Endodermal cell (in vitro differentiated cells): ENCODE data around the gene KIRREL3. TPM values are rescaled to one million over a fixed set of nuclear protein-coding genes. Genes with fewer than 3 reads are reported as not detected.

ENCODE experiments used
- DNase-seq: peaks from one replicate; pipeline ENCODE4 v3.0.0-alpha.2; 2017
- H3K27ac ChIP-seq: 2 replicates; pipeline ENCODE4 v1.5.1; 2013; ENCODE audit warnings: mild to moderate bottlenecking, low read depth, low read length, moderate library complexity
- H3K27me3 ChIP-seq: 2 replicates; pipeline ENCODE4 v1.6.1; 2013; ENCODE audit warnings: mild to moderate bottlenecking, low read length, moderate library complexity; ENCODE audit not compliant: insufficient read depth, control insufficient read depth, poor library complexity, severe bottlenecking
- H3K36me3 ChIP-seq: 2 replicates; pipeline ENCODE4 v1.7.0; 2013; ENCODE audit warnings: mild to moderate bottlenecking, low read length, moderate library complexity; ENCODE audit not compliant: control insufficient read depth, insufficient read depth
- H3K4me1 ChIP-seq: one replicate; pipeline ENCODE4 v1.7.0; 2013; ENCODE audit warnings: low read length; ENCODE audit not compliant: control insufficient read depth, insufficient read depth
- H3K4me3 ChIP-seq: 2 replicates; pipeline ENCODE4 v1.5.1; 2013; ENCODE audit warnings: mild to moderate bottlenecking, low read length, moderate library complexity
- H3K9ac ChIP-seq: 2 replicates; pipeline ENCODE4 v1.6.1; 2013; ENCODE audit warnings: mild to moderate bottlenecking, low read length, moderate library complexity; ENCODE audit not compliant: poor library complexity, severe bottlenecking; ENCODE audit errors: extremely low read depth
- H3K9me3 ChIP-seq: 2 replicates; pipeline ENCODE4 v1.6.1; 2013; ENCODE audit warnings: mild to moderate bottlenecking, low read length, moderate library complexity; ENCODE audit not compliant: control insufficient read depth
- H3K27ac Mint-ChIP-seq: 2 replicates; pipeline ENCODE4 v1.8.0; 2020; ENCODE audit warnings: mixed read lengths
- H3K27me3 Mint-ChIP-seq: 2 replicates; pipeline ENCODE4 v1.8.0; 2021; ENCODE audit warnings: mild to moderate bottlenecking, mixed read lengths; ENCODE audit not compliant: insufficient read depth
- H3K36me3 Mint-ChIP-seq: 2 replicates; pipeline ENCODE4 v1.8.0; 2020; ENCODE audit warnings: low read depth, mixed read lengths
- H3K4me1 Mint-ChIP-seq: 2 replicates; pipeline ENCODE4 v1.8.0; 2020; ENCODE audit warnings: mixed read lengths
- H3K4me3 Mint-ChIP-seq: 2 replicates; pipeline ENCODE4 v1.8.0; 2020; ENCODE audit warnings: mild to moderate bottlenecking, moderate library complexity, mixed read lengths
- H3K9me3 Mint-ChIP-seq: 2 replicates; pipeline ENCODE4 v1.8.0; 2020; ENCODE audit warnings: mild to moderate bottlenecking, mixed read lengths
- WGBS, 2 experiments: methylation state at CpG; one replicate each; pipeline versions ENCODE4 v1.1.5 to v1.1.7; 2013; ENCODE audit warnings: missing lambda C conversion rate in 2 of 2, mixed read lengths in 1 of 2; ENCODE audit not compliant: insufficient coverage in 1 of 2, insufficient read length in 1 of 2; 5-methylcytosine and 5-hydroxymethylcytosine counted together
- total RNA-seq, 2 donors: library from RNA; stranded (reverse); fragmentation: NEBNext Ultra II Directional in 1 of 2; extraction: Animal tissue kit (Norgen Biotek cat#: 25700) in 1 of 2; gene quantifications; 2 replicates in 1 of 2; 3 replicates in 1 of 2; pipeline ENCODE4 v1.2.1, GENCODE V29; 2021
- TF ChIP-seq, protein P1 (sequence below): fragments of 200-600 bp; sonication (generic); conservative IDR thresholded peaks from 2 replicates; pipeline ENCODE4 v1.5.0; 2021; ENCODE audit warnings: antibody characterized with exemption, mild to moderate bottlenecking

The KIRREL3 gene
- total RNA-seq, 2 donors from 2014 or later: 1.1 to 1.4 TPM

DNA sequence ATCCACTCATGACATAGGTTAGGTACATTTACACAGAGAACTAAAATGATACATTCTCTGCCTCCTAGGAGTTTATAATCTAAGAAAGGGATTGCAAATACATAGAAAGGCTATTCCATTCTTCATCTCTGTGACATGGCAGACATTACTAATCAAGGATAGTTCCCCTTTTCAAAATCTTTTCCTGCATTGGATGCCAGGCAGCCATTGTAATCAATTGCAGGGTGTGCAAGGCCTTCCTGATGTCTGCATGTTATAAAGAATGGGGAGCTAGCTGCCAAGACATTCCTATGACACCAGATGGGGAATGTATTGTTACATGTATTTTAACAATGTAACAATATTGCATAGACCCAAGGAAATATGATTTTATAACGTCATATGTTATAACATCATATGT lies 82.0 kb downstream of the KIRREL3 start:
- no peak overlapping the region for H3K4me3 ChIP-seq
- no peak overlapping the region for H3K9ac ChIP-seq
- WGBS, 2 experiments: no CpG with 5 or more reads among the region's 1 CpG
- no peaks in the 10 kb centered on the region for H3K27me3 ChIP-seq
- H3K27ac ChIP-seq: no peak overlapping the region
- no peak for DNase-seq
- no peaks in the 10 kb centered on the region for H3K4me1 Mint-ChIP-seq
- H3K27me3 Mint-ChIP-seq: no peaks in the 10 kb centered on the region
- H3K4me3 Mint-ChIP-seq: no peak overlapping the region
- H3K9me3 ChIP-seq: no peaks in the 10 kb centered on the region
- H3K36me3 ChIP-seq: no peaks in the 10 kb centered on the region
- TF ChIP-seq, protein P1, sequence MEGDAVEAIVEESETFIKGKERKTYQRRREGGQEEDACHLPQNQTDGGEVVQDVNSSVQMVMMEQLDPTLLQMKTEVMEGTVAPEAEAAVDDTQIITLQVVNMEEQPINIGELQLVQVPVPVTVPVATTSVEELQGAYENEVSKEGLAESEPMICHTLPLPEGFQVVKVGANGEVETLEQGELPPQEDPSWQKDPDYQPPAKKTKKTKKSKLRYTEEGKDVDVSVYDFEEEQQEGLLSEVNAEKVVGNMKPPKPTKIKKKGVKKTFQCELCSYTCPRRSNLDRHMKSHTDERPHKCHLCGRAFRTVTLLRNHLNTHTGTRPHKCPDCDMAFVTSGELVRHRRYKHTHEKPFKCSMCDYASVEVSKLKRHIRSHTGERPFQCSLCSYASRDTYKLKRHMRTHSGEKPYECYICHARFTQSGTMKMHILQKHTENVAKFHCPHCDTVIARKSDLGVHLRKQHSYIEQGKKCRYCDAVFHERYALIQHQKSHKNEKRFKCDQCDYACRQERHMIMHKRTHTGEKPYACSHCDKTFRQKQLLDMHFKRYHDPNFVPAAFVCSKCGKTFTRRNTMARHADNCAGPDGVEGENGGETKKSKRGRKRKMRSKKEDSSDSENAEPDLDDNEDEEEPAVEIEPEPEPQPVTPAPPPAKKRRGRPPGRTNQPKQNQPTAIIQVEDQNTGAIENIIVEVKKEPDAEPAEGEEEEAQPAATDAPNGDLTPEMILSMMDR: no peak
- H3K4me1 ChIP-seq: no peaks in the 10 kb centered on the region
- no peak overlapping the region for H3K27ac Mint-ChIP-seq
- no peaks in the 10 kb centered on the region for H3K9me3 Mint-ChIP-seq
- no peaks in the 10 kb centered on the region for H3K36me3 Mint-ChIP-seq

DNA sequence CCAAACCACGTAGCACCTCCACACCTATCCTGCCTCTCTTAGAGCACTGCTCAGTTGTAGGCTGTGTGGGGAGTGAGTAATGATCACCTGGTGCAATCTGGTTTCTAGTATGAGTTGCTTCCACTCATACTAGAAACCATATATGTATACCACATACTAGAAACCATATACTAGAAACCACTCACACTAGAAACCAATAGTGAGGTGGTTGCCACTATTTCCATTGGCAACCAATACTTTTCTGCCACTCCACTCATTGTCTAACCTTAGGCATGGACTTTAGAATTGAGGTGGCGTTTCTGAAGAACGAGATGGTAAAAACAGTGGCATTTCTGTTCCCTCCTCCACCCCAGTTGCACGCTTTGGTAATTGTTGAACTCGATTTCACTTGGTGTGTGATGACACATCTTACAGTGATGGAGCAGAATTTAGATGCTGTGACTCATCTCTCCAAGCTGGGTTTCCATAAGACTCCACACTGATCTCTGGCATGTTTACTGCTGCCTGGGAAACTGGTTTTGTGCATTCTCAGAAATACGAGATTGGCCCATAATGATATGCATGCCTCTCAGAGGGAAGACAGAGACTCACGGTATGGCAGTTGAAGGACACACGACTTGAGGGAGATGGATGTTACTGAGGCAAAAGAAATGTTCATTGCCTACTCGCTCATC lies 82.9 kb downstream of the KIRREL3 start:
- no peak overlapping the region for H3K4me3 ChIP-seq
- WGBS, 2 experiments: 81 to 88% methylated on average over 8 of the region's 9 CpGs
- DNase-seq: no peak
- no peaks in the 10 kb centered on the region for H3K4me1 ChIP-seq
- H3K9me3 Mint-ChIP-seq: no peaks in the 10 kb centered on the region
- H3K9ac ChIP-seq: no peak overlapping the region
- TF ChIP-seq, protein P1: no peak
- H3K27ac Mint-ChIP-seq: no peak overlapping the region
- no peaks in the 10 kb centered on the region for H3K36me3 ChIP-seq
- H3K36me3 Mint-ChIP-seq: no peaks in the 10 kb centered on the region
- H3K27ac ChIP-seq: no peak overlapping the region
- no peaks in the 10 kb centered on the region for H3K9me3 ChIP-seq
- H3K27me3 ChIP-seq: no peaks in the 10 kb centered on the region
- H3K4me1 Mint-ChIP-seq: no peaks in the 10 kb centered on the region
- no peak overlapping the region for H3K4me3 Mint-ChIP-seq
- H3K27me3 Mint-ChIP-seq: no peaks in the 10 kb centered on the region

DNA sequence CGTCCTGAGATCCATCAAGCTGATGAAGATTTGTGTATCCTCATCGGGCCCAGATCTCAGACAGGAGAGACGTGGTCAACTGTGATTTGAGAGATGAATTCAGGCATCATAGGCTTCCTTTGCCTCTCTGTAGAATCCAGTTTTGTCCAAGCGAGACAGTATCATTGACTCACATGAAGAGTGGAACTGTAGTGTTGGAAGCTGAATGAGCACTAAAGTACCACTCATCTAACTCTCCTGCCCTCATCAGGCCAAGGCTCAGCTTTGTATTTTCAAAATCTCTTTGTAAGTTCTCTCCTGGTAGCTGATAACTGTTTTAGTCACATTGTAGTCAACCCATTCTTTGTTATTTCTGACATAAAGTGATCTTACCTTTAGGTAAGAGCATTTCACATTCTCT lies 85.1 kb downstream of the KIRREL3 start:
- no peaks in the 10 kb centered on the region for H3K36me3 Mint-ChIP-seq
- 79 to 82% methylated on average over 4 of the region's 4 CpGs for WGBS, 2 experiments
- TF ChIP-seq, protein P1: no peak
- Histone ChIP-seq H3K27me3 (no peaks in the 10 kb centered on the region), H3K4me3 (no peak overlapping the region), H3K9ac (no peak overlapping the region), H3K9me3 (no peaks in the 10 kb centered on the region), H3K36me3 (no peaks in the 10 kb centered on the region), H3K4me1 (no peaks in the 10 kb centered on the region), H3K27ac (no peak overlapping the region)
- no peaks in the 10 kb centered on the region for H3K9me3 Mint-ChIP-seq
- no peak overlapping the region for H3K27ac Mint-ChIP-seq
- peaks cover 2% of the 10 kb centered on the region for H3K27me3 Mint-ChIP-seq
- H3K4me3 Mint-ChIP-seq: no peak overlapping the region
- no peak for DNase-seq
- H3K4me1 Mint-ChIP-seq: peaks cover 3% of the 10 kb centered on the region
